ENCODE measurements around the gene LRP2.

The LRP2 gene

GRCh38 chr2:169134272-169134671 is 228.1 kb downstream of the LRP2 start:
- in situ Hi-C loops (cut with MboI; ENCODE audit: low sequenced_read_pairs): loop anchor here (10.0 kb wide), 1 partner anchor 169 kb away; no protein-coding TSS in a partner anchor

GRCh38 chr2:169131587-169132512 is 230.5 kb downstream of the LRP2 start:
- in situ Hi-C loops (cut with MboI; ENCODE audit: low sequenced_read_pairs): loop anchor here (10.0 kb wide), 1 partner anchor 167 kb away; no protein-coding TSS in a partner anchor

GRCh38 chr2:169129703-169130243 is 232.6 kb downstream of the LRP2 start:
- in situ Hi-C loops (cut with MboI; ENCODE audit: low sequenced_read_pairs): loop anchor here (10.0 kb wide), 1 partner anchor 165 kb away; no protein-coding TSS in a partner anchor

GRCh38 chr2:169119851-169120250 is 242.5 kb downstream of the LRP2 start:
- in situ Hi-C loops (cut with MboI; ENCODE audit: low sequenced_read_pairs): no loop called here

- in situ Hi-C loops (cut with MboI; ENCODE audit: low sequenced_read_pairs): no loop called here
These were observed 243.1 kb downstream of the LRP2 start for GRCh38 chr2:169119123-169119760.

- in situ Hi-C loops (cut with MboI; ENCODE audit: low sequenced_read_pairs): no loop called here
These were observed 244.3 kb downstream of the LRP2 start for GRCh38 chr2:169118060-169118459.

- in situ Hi-C loops (cut with MboI; ENCODE audit: low sequenced_read_pairs): no loop called here
These were observed 245.3 kb downstream of the LRP2 start for GRCh38 chr2:169116993-169117392.

GRCh38 chr2:169116327-169116726 is 246.0 kb downstream of the LRP2 start:
- in situ Hi-C loops (cut with MboI; ENCODE audit: low sequenced_read_pairs): no loop called here

- in situ Hi-C loops (cut with MboI; ENCODE audit: low sequenced_read_pairs): no loop called here
These were observed 248.3 kb downstream of the LRP2 start for GRCh38 chr2:169114056-169114455.

GRCh38 chr2:169112841-169113240 is 249.5 kb downstream of the LRP2 start:
- in situ Hi-C loops (cut with MboI; ENCODE audit: low sequenced_read_pairs): no loop called here

GRCh38 chr2:169110916-169111315 is 251.4 kb downstream of the LRP2 start:
- in situ Hi-C loops (cut with MboI; ENCODE audit: low sequenced_read_pairs): no loop called here

GRCh38 chr2:169110419-169110818 is 251.9 kb downstream of the LRP2 start:
- in situ Hi-C loops (cut with MboI; ENCODE audit: low sequenced_read_pairs): no loop called here

- in situ Hi-C loops (cut with MboI; ENCODE audit: low sequenced_read_pairs): no loop called here
These were observed 252.6 kb downstream of the LRP2 start for GRCh38 chr2:169109502-169110409.

GRCh38 chr2:169108099-169108884 is 254.0 kb downstream of the LRP2 start:
- in situ Hi-C loops (cut with MboI; ENCODE audit: low sequenced_read_pairs): no loop called here

GRCh38 chr2:169107645-169108044 is 254.7 kb downstream of the LRP2 start:
- in situ Hi-C loops (cut with MboI; ENCODE audit: low sequenced_read_pairs): no loop called here

- in situ Hi-C loops (cut with MboI; ENCODE audit: low sequenced_read_pairs): no loop called here
These were observed 255.5 kb downstream of the LRP2 start for GRCh38 chr2:169106563-169107545.

GRCh38 chr2:169106134-169106533 is 256.2 kb downstream of the LRP2 start:
- in situ Hi-C loops (cut with MboI; ENCODE audit: low sequenced_read_pairs): no loop called here

GRCh38 chr2:169105476-169105875 is 256.9 kb downstream of the LRP2 start:
- in situ Hi-C loops (cut with MboI; ENCODE audit: low sequenced_read_pairs): no loop called here

- in situ Hi-C loops (cut with MboI; ENCODE audit: low sequenced_read_pairs): no loop called here
These were observed 257.5 kb downstream of the LRP2 start for GRCh38 chr2:169104848-169105247.

Data from HL-60/S4 treated with retinoic acid at 250 ng/mL for 4 days and 3 days (cell line).